ENCODE results near the gene ZNF513.
"Not testable (repeated sequence)": the region's sequence is repeated elsewhere in the genome, so short reads cannot be mapped to it uniquely, and the experiment has no call there.

The ZNF513 gene

DNA sequence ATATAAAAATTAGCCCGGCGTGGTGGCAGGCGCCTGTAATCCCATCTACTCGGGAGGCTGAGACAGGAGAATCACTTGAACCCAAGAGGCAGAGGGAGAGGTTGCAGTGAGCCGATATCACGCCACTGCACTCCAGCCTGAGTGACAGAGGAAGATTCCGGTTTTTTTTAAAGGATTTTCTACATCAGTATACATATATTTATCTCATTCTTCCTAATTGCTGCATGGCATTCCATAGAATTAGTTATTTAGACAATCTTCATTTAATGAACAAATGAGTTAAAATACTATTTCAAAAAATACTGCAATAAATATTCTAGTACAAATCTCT is 26.0 kb downstream of the ZNF513 start:
- DNase-seq: no peak

DNA sequence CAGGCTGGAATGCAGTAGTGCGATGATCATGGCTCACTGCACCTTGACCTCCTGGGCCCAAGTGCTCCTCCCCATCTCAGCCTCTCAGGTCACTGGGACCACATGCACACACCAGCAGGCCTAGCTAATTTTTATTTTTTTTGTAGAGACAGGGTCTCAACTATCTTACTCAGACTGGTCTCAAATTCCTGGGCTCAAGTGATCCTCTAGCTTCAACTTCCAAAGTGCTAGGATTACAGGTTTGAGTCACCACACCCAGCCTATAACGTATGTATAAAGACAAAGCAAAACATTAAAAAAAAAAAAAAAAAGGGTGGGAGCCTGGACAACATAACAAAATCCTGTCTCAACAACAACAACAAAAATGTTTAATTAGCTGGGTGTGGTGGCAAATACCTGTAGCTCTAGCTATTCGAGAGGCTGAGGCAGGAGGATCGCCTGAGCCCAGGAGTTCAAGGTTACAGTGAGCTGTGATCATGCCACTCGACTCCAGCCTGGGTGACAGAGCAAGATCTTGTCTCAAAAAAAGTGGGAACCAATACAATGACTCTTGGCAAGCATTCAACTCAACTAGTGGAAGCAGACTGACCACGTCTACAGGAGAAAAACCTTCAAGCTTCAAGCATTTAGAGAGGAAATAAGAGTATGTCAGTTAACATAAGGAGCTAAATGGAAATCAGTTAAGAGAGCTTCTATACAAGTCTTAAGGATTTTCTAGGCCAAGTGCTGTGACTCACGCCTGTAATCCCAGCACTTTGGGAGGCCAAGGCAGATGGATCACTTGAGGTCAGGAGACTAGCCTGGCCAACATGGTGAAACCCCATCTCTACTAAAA is 26.6 kb downstream of the ZNF513 start:
- DNase-seq: no peak

DNA sequence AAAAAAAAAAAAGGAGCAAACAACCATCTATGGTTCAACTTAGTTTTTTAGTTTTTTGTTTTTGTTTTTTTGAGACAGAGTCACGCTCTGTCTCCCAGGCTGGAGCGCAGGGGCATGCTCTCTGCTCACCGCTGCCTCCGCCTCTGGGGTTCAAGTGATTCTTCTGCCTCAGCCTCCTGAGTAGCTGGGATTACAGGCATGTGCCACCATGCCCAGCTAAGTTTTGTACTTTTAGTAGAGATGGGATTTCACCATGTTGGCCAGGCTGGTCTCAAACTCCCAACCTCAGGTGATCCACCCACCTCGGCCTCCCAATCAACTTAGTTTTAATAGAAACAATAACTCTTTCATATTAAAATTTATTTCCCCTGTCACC is 27.2 kb downstream of the ZNF513 start:
- not testable (repeated sequence) for DNase-seq

DNA sequence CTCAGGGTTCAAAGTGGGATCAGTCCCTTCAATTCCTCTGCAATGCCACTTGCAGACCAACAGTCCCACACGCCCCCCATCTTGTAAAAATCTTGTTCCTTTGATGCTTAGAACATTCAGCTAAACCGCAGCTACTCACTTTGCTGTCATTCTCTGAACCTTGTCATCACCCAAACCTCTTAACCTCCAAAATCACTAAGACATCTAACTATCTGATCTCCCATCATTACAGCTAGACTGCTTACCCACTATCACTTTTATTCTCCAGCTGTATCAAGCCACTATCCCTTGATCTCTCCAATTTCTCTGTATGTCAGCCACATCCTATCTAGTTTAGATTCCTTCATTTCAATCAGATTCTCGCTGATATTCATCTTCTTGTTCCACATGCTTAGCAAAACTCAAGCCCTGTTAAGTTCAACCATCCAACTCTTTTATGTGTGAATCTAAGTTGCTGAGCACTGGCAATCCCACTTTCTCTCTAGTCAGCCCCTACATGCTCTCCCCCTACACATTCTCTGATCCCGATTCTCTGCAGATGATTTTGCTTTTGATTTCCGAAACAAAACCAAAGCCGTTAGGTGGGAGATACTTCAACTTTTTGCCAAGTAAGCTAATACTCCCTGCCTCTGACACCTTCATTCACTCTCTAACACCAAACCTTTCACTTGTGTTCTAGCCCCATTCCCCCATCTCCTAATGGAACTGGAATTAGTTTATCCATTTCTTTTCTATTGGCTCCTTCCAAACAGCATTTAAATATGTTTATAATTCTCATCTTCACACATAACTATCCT is 28.5 kb downstream of the ZNF513 start:
- no peak for DNase-seq

DNA sequence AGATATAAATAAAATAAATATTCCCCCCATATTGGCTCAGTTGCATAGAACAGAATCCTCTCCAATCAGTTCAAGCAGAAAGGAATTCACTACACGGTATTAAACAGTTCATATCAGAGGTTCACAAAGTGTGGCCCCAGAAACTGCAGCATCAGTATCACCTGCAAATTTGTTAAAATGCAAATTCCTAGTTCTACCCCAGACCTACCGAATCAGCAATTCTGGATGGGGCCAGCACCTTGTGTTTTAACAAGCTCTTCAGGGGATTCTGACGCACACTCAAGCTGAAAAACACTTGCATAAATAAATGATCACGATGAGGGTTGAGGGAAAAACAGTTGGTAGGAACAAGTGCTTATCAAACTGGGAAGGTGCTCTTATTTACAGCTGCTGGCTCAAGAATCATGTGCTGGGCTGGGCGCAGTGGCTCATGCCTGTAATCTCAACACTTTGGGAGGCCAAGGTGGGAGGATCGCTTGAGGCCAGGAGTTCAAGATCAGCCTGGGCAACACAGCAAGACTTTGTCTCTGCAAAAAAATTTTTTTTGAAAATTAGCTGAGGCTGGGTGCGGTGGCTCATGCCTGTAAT is 30.3 kb downstream of the ZNF513 start:
- DNase-seq: no peak

DNA sequence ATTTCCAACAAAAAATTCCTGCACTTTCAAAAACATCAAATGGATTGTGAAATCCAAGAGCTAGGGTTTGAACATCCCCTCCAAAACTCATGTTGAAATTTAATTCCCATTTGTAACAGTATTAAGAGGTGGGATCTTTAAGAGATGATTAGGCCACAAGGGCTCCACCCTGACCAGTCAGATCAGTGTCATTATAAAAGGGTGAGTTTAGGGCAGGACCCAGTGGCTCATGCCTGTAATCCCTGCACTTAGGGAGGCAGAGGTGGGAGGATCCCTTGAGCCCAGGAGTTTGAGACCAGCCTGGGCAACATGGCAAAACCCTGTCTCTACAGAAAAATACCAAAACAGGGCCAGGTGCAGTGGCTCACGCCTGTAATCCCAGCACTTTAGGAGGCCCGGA is 32.9 kb downstream of the ZNF513 start:
- DNase-seq: no peak

DNA sequence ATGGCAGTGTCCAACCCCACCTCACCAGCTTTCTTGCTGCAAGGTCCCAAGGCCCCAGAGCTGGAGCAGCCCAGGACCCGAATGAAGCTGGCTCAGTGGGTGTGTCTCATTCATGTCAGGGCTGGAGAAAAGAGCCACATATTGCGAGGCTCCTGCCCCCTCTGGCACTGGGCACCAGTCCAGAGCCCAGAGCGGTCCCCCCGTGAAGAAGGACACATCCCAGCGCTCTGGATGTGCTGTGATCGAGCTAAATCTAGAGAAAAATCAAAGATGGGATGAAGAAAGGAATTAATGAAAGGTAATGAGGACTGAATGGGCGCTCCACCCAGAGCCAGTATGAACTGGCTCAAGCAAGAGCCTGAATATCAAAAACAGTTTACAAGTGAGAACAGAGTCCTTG is 44.4 kb downstream of the ZNF513 start:
- no peak for DNase-seq

DNA sequence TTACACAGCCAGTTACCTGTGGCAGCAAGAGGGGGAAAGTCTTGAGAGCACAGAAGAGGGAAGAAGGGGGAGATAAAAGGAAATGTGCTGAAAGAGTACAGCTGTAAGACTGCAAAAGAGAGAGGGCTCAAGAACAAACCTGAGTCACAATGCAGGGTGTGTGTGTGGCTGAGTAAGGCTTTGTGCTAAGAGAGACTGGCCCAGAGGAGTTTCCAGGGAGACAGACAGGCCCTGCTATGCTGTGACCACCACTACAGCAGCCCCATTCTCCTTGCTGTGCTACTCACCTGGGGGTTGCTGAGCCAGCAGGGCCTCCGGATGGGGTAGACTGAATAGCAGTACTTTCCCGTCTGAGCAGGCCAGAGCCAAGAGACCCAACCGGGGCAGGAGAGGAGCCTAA is 45.2 kb downstream of the ZNF513 start:
- DNase-seq: no peak

All from activated CD4-positive, alpha-beta T cell treated with anti-CD3 and anti-CD28 coated beads, Interleukin-2, amount 50 U/mL, for 48 hours (primary cell).